GM19099 (cell line): ENCODE data around the gene SCGB3A1.

Experiments used
- POLR2A ChIP-seq: IDR thresholded peaks from 3 replicates; pipeline ENCODE4 v1.6.1; 2011; ENCODE audit warnings: low read depth; ENCODE audit not compliant: insufficient read length; ENCODE audit errors: extremely low read depth

The SCGB3A1 gene, protein sequence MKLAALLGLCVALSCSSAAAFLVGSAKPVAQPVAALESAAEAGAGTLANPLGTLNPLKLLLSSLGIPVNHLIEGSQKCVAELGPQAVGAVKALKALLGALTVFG

DNA sequence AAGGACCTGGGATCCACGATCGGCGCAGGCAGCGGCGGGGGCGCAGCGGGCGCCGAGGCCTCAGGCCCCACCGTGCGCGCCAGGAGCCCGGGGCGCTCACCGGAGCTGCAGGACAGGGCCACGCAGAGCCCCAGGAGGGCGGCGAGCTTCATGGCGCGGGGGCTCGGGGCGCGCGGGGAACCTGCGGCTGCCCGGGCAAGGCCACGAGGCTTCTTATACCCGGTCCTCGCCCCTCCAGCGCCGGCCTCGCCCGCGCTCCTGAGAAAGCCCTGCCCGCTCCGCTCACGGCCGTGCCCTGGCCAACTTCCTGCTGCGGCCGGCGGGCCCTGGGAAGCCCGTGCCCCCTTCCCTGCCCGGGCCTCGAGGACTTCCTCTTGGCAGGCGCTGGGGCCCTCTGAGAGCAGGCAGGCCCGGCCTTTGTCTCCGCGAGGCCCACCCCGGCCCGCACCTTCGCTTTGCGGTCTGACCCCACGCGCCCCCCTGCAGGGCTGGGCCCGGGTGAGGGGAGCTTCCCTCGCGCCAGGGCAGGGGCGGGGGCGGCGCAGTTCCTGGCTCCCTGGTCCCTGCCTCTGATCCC lies at the start of gene SCGB3A1:
TSS of gene SCGB3A1 (minus strand) at position 189 of the 577 bp plus-strand sequence. CDS start at position 152, 37 bp downstream.
- TF ChIP-seq POLR2A, result no peak

DNA sequence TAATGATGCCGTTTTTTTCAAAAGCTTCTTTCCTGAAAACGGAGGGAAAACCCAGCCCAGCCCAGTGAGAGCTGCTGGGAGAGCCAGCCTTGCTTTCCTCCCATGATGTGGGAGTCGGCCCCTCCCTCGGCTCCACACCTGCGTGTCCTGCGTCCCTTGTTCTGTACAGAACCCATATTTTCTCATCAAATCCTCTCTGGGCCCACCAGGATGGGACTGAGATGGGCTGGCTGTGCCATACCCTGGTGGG lies 49.2 kb upstream of the SCGB3A1 start:
- no peak for TF ChIP-seq POLR2A

DNA sequence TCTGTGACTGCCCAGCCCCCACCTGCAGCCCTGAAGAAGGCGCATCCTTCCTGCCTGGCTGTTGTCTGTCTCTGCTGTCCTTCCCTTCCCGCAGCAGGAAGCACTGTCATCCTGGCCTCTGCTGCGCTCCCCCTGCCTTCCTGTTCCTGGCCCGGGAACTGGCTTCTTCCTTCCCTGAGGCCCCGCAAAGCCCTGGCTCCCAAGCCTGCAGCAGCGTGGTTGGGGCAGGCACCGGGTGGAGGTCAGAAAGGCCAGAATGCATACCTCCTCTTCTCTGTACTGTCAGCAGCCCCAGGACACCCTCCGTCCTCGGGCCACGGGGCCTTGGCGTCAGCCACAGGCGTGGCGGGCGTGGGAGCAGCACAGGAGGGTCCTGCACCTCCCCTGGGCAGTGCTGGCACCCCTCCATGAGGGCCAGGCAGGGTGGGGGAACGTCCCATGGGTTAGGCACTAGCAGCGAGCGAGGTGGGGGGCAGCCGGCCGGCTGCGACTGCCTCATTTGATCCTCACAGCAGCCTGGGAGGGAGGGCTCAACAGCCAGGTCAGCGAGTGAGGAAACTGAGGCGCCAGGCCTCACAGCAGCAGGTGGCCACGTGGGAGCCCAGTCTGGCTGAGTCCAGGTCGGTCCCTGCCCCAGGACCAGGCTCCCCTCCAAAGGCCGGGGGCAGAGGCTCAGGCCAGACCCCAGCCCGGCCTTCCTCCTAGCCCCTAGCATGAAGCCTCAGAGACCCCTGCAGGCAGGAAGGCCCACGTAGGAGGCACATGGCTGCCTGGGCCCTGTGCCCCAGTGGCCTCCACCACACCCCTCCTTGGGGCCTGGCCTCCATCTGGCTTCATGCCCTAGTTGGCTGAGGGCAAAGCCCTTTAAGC lies 48.7 kb upstream of the SCGB3A1 start:
- TF ChIP-seq POLR2A, result no peak

DNA sequence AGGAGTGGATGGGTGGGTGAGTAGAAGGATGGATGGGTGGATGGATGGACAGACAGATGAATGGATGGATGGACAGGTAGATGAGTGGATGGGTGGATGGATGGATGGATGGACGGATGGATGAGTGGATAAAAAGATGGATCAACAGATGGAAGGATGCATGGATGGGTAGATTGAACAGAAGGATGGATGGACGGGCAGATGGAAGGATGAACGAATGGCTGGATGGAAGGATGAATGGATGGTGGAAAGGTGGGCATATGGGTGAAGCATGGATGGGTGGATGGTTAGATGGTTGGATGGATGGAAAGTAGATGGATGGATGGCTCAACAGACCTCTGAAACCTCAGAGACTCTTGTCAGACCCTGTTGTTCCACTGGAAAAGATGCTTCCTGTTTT lies 48.0 kb upstream of the SCGB3A1 start:
- no peak for TF ChIP-seq POLR2A

DNA sequence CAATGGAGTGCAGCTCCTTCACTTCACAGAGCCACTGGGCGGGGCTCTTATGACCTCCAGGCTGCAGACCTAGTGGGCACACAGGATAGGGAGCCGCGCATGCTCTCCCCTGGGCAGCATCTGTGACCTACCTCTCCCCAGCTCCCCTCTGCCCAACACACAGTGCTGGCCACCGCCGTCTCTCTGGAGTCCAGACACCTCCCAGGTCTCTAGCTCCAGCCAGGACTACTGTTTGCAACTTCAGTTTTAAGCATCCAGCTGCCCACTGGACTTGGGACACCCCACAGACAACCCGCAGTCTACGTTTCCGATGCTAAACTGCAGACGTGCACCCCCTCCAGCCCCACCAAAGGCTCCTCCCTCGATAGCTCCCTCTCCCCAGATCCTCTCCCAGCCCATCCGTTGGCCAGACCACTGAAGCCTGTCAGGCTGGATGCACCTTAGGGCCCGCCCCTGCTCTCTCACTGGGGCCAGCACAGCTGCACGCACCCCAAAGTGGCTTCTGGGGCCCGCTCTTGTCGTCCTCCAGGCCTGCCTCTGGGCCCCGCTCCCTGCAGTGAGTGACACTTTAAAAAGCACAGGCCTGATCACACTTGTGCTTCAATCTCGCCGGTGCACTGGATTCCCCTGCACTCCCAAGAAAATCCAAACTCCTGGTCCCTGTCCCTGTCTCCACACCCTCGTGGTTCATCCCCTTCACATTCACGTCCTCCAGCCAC lies 46.8 kb upstream of the SCGB3A1 start:
- no peak for TF ChIP-seq POLR2A

DNA sequence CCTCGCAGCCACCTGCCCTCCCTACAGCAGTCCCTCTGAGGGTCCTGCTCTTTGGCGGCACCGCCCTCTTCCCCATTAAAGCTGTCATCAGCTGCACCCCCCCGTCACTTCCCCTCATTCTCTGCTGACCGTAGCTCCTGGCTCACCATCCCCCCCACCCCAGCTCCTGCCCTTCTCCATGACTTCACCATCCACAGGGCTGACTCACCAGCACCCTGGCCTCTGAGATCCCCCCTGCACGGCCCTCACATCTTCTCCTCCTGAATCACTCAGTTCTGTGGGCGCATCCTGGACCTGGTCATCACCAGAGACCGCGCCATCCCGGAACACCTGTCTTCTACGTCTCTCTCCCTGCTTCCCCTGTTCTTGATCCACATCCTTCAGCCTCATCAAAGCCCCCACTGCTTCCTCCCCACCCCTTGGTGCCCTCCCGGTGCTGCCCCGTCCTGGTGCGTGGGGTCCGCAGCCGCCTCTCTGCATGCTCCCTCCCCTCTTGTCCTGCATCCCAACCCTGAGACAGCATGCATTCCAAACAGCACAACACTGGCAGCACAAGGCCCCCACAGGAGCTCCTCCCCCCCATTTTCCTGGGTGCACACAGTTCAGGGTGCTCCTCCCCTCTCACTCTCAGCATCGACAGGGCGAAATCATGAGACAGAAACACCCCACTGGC lies 45.2 kb upstream of the SCGB3A1 start:
- TF ChIP-seq POLR2A, result no peak

DNA sequence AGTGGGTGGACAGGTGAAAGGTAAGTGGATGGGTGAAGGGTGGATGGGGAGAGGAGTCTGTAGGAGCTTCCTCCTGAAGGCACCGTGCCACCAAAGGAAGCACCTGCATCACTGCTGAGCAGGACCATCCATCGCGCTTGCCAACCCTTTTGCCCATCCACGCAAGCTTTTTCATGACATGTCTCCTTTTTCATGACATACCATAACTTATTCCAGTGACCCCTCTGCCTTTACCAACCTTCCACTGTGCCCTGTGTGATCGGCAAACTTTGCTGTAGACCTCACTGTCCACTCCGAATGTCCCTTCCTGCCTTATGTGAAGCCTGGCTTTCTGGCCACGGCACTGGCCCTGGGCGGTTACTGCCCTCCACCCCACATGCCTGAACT lies 44.7 kb upstream of the SCGB3A1 start:
- TF ChIP-seq POLR2A, result no peak

DNA sequence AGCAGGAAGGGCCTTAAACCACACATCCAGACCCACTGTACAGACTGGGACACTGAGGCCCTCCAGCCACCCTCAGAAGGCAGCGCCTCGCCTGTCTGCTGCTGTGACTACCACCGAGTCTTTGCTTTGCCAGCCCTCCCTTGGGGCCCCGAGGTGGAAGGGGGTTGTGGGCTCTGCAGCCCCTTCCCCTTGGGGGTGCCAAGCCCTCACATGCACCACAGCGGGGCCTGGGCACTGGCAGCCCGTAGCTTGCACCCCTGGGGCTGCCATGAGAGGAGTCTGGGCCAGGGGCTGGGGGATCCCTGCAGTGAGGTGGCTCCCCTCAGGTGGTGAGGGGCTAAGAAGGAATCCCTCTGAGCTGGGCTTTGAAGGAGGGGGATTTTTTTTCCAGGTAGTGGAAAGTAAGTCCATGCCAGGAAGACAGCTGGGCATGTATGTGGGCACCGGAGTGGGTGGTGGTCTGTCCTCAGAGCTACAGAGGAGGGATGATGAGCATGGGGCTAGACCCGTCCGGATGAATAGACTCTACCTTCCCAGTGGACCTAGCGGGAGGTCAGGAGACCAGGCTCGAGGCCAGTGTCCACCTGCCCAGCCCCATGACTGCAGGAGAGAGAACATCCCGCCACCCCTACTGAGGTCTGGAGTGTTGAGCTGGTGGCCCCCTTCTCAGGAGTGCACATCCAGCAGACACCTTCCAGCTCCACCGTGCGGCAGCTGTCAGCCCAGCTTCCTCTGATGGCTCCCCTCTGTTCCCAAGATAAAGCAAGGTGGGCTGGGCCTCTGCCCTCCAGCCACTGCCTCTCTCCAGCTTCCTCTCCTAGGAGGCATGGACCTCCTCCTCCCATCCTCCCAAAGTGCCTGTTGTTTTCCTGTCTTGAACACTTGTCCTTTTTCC lies 42.2 kb upstream of the SCGB3A1 start:
- TF ChIP-seq POLR2A, result no peak

DNA sequence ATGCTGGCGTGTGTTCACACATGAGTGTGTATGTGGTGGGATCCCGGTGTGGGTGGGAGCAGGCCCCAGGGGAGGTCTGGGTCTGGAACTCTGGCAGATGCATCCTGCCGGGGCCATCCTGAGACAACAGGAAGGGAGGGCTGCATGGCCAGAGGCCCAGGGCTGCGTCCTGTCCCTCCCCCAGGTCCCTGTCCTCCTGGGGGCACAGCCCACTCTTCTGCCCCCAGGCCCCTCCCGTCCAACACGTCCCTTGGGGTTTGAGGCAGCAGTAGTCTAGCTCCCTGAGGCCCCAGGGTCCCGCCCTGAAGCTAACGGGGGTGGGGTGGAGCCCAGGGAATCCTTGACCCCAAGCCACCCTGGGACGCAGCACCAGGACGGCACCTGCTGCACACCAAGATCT lies 41.5 kb upstream of the SCGB3A1 start:
- no peak for TF ChIP-seq POLR2A

DNA sequence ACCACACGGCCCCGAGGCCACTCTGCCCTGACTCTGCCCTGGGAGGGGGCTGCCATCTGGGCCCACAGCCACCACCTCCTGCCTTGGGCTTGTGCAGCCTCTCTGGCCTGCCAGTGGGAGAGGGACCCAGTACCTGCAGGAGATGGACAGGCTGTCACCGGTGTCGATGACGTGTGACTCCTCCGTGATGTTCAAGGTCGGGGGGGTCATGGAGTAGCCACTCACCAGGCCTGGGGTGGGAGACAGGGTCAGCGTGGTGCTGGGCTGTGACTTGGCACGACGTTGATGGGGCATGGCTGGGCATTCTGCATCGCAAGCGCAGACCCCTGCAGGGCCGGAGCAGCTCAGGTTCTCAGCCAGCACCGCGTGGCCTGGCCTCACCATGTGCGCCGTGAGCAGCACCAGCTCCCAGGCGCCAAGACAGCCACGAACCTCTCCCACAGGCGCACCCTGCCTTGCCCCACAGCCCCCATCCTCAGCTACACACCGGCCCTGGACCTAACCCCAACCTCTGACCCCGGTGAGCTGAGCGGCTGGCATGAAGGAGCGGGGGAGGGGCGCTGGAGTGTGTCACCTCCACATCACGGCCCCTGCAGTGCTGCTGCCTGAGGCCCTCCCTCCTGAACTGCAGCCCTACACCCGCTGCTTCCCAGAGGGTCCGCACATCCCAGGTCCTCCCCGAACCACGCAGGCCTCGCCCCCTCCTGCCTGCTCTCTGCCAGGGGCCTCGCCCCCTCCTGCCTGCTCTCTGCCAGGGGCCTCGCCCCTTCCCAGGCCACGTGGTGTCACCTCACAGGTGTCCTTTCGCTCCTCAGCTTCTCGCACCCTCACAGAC lies 40.5 kb upstream of the SCGB3A1 start:
- no peak for TF ChIP-seq POLR2A

DNA sequence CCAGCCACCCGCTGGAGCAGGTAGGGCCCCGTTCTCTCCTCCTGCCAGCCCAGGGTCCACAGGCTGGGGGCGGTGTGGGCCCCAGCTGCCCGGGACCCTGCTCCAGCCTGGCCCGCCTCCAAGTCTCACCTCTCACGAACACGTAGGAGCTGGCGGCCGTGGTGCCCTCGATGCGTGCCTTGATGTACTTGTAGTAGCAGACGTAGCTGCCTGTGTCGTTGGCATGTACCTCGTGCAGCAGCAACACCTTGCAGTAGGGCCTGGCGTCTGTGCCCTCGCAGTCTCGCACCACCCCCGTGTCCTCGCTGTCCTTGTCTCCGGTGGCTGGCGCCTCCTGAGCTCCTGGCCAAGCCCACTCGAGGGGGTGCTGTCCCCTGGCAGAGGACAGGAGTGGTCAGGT lies 39.1 kb upstream of the SCGB3A1 start:
- TF ChIP-seq POLR2A, result no peak

DNA sequence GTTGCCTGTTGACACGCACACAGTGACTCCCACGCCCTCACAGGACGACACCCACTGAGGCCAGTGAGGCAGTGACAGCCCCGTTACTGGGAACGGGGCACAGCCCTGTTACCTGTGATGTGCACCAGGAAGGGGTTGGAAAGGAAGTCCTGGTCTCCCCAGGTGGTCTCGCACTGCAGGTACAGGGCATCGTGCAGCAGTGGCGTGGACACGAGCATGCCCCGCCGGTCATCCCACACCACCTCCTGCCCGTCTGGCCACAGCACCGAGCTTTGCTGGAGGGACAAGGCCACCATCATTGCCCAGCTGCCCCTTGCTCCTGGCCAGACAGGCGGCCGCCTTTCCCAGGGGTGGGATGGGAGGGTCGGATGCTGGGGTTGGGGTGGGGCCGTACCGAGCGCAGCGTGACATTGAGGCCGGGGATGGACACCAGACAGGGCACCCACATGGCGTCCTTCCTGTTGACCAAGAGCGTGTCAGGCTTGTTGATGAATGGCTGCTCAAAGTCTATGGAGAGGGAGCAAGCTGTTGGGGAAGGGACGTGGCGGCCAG lies 38.6 kb upstream of the SCGB3A1 start:
- no peak for TF ChIP-seq POLR2A

DNA sequence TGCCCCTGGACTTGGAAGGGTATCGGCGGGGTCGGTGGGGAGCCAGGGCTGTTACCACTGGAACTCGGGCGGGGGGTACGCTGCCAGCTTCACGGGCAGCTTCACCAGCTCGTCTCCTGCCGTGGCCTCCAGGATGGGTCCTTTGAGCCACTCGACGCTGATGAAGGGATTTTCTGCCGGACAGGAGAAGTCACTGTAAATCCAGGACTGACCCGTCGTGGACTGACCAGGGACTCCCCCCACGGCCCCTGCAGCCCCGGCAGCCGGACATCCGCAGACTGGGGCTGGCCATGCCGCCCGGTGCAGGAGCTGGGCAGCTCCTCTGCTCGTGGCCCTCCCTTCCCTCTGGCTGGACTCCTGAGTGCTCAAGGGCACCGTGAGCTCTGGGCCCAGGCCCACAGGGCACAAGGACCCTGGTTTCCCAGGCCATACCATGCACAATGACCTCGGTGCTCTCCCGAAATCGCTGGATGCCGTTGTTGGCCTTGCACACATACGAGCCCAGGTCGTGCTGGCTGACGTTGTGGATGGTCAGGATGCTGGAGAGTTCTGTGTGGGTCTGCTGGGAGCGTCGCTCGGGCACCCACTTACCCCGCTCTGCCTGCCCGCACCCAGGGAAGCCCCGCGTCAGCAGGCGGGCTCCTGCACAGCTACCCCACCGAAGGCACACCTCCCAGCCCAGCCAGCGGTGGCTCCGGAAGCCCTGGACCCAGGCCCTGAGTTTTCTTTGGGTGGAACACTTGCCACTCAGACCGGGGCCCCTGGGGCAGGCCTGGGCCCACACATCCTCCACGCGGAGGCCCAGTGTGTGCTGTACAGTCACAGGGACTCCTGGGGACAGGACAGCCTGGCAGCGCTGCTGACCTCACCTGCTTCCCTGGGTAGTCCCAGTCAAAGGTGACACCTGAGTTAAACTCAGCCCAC lies 37.8 kb upstream of the SCGB3A1 start:
- no peak for TF ChIP-seq POLR2A

DNA sequence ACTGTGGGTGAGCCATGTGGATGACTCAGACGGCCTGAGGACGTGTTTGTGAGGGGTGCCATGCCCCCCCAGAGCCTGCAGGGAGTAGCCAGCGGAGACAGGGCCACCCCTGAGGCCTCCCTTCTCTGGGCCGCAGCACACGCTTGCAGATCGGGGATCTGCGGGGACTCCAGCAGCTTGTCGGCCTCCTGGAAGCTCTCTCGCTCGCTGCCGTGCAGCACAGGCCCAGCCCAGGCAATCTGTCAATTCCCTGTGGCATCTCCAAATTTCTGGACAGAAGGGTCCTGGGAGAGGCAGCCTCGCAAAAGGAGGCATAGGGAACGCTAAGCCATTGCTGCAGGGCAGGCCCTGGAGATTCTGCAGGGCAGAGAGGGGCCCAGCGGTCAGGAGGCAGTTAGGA lies 36.9 kb upstream of the SCGB3A1 start:
- TF ChIP-seq POLR2A, result no peak
